ENCODE results near the gene ZCWPW2.
A peak's percentile ranks its signal among the peaks of the same experiment; 100 is the strongest.

ZCWPW2 gene

GRCh38 chr3:28315711-28316110 is 32.8 kb upstream of the ZCWPW2 start:
- DNase-seq, result no peak
- Histone ChIP-seq H3K36me3 (no peaks in the 10 kb centered on the region), H3K27me3 (ENCODE audit: insufficient read depth, low read depth, severe bottlenecking) (no peaks in the 10 kb centered on the region), H3K27ac (no peak overlapping the region), H3K4me3 (ENCODE audit: low read depth, low read length) (no peak overlapping the region), H3K9me3 (ENCODE audit: severe bottlenecking) (no peaks in the 10 kb centered on the region)
- no peak for TF ChIP-seq CTCF (IDR thresholded peaks at IDR 0.05; ENCODE audit: low read depth, low read length)

- Histone ChIP-seq H3K27ac (no peak overlapping the region), H3K27me3 (ENCODE audit: insufficient read depth, low read depth, severe bottlenecking) (no peaks in the 10 kb centered on the region), H3K9me3 (ENCODE audit: severe bottlenecking) (no peaks in the 10 kb centered on the region), H3K36me3 (no peaks in the 10 kb centered on the region), H3K4me3 (ENCODE audit: low read depth, low read length) (no peak overlapping the region)
- DNase-seq, result no peak
- TF ChIP-seq CTCF (IDR thresholded peaks at IDR 0.05; ENCODE audit: low read depth, low read length), result no peak
These were observed 32.3 kb upstream of the ZCWPW2 start for GRCh38 chr3:28316226-28316625.

- peak; percentile 35 for DNase-seq
- Histone ChIP-seq H3K4me3 (ENCODE audit: low read depth, low read length) (no peak overlapping the region), H3K9me3 (ENCODE audit: severe bottlenecking) (no peaks in the 10 kb centered on the region), H3K36me3 (no peaks in the 10 kb centered on the region; the same call in 1 of the 2 replicates), H3K27ac (no peak overlapping the region), H3K27me3 (ENCODE audit: insufficient read depth, low read depth, severe bottlenecking) (no peaks in the 10 kb centered on the region)
- peak; percentile 55 for TF ChIP-seq CTCF (IDR thresholded peaks at IDR 0.05; ENCODE audit: low read depth, low read length)
These were observed 31.0 kb upstream of the ZCWPW2 start for GRCh38 chr3:28317438-28318022.

GRCh38 chr3:28320981-28321380 is 27.5 kb upstream of the ZCWPW2 start:
- no peak for TF ChIP-seq CTCF (IDR thresholded peaks at IDR 0.05; ENCODE audit: low read depth, low read length)
- H3K27me3 ChIP-seq (ENCODE audit: insufficient read depth, low read depth, severe bottlenecking), result no peaks in the 10 kb centered on the region
- H3K9me3 ChIP-seq (ENCODE audit: severe bottlenecking), result no peaks in the 10 kb centered on the region
- no peak for DNase-seq
- no peak overlapping the region for H3K4me3 ChIP-seq (ENCODE audit: low read depth, low read length)
- no peak overlapping the region for H3K27ac ChIP-seq
- peaks cover 20% of the 10 kb centered on the region for H3K36me3 ChIP-seq

GRCh38 chr3:28322464-28322863 is 26.1 kb upstream of the ZCWPW2 start:
- Histone ChIP-seq H3K36me3 (peaks cover 20% of the 10 kb centered on the region), H3K4me3 (ENCODE audit: low read depth, low read length) (no peak overlapping the region), H3K27me3 (ENCODE audit: insufficient read depth, low read depth, severe bottlenecking) (no peaks in the 10 kb centered on the region), H3K9me3 (ENCODE audit: severe bottlenecking) (no peaks in the 10 kb centered on the region), H3K27ac (no peak overlapping the region)
- no peak for DNase-seq
- no peak for TF ChIP-seq CTCF (IDR thresholded peaks at IDR 0.05; ENCODE audit: low read depth, low read length)

GRCh38 chr3:28326458-28326926 is 22.0 kb upstream of the ZCWPW2 start:
- DNase-seq, result no peak
- Histone ChIP-seq H3K36me3 (peaks cover 20% of the 10 kb centered on the region), H3K9me3 (ENCODE audit: severe bottlenecking) (no peaks in the 10 kb centered on the region), H3K4me3 (ENCODE audit: low read depth, low read length) (no peak overlapping the region), H3K27me3 (ENCODE audit: insufficient read depth, low read depth, severe bottlenecking) (no peaks in the 10 kb centered on the region), H3K27ac (no peak overlapping the region)
- TF ChIP-seq CTCF (IDR thresholded peaks at IDR 0.05; ENCODE audit: low read depth, low read length), result no peak
